Sciatic nerve (tissue), 2 donors: ENCODE measurements around the gene ATXN10. TPM values are rescaled to one million over a fixed set of nuclear protein-coding genes. Genes with fewer than 3 reads are reported as not detected.
A peak's percentile ranks its signal among the peaks of the same experiment; 100 is the strongest.
"Not testable (repeated sequence)": the region's sequence is repeated elsewhere in the genome, so short reads cannot be mapped to it uniquely, and the experiment has no call there.

Experiments used
- ATAC-seq: fragments of 200-7000 bp; cut with Tn5 transposase; one replicate; pipeline ENCODE4 v1.9.1; 2020; ENCODE audit warnings: mild to moderate bottlenecking, moderate library complexity
- DNase-seq: peaks from one replicate; pipeline ENCODE4 v3.0.0-alpha.2; 2020; ENCODE audit warnings: low spot score
- intact Hi-C: fragments of 100-400 bp; cut with DNase I; formaldehyde crosslinking; loops from one replicate; pipeline ENCODE4 v1.14.2; 2022
- total RNA-seq: library from RNA; stranded (reverse); fragmentation: NEBNext Ultra II Directional; extraction: Animal tissue kit (Norgen Biotek cat#: 25700); gene quantifications from one replicate; pipeline ENCODE4 v1.2.1, GENCODE V29; 2021
- donor health status: DM: no; HTN: no; CAD: no.
- donor health status: DM: no; HTN: no; CAD: no.

Gene ATXN10
- 130 TPM for total RNA-seq

GRCh38 chr22:45671783-45672563 is at the start of gene ATXN10:
Gene ATXN10, plus strand, starts transcription at chr22:45671834. Its CDS starts 230 bp downstream, at chr22:45672064.
- ATAC-seq, result peak; percentile 88
- intact Hi-C loops, result no loop called here
- peak; percentile 82 for DNase-seq

- DNase-seq (no peak), ATAC-seq (no peak)
- intact Hi-C loops, result no loop called here
Measured at GRCh38 chr22:45621836-45622600, 49.6 kb upstream of the ATXN10 start.

GRCh38 chr22:45623464-45624145 is 48.0 kb upstream of the ATXN10 start:
- DNase-seq, intact Hi-C loops: not testable (repeated sequence)
- ATAC-seq, result peak; percentile 15

- intact Hi-C loops, result no loop called here
- ATAC-seq, result no peak
Measured at GRCh38 chr22:45626198-45626651, 45.4 kb upstream of the ATXN10 start.

GRCh38 chr22:45627489-45628233 is 44.0 kb upstream of the ATXN10 start:
- intact Hi-C loops, result no loop called here
- ATAC-seq (no peak), DNase-seq (no peak)

More at GRCh38 chr22:45626198-45626651, 45.4 kb upstream of the ATXN10 start:
- DNase-seq, result no peak

GRCh38 chr22:45628515-45628914 is 43.1 kb upstream of the ATXN10 start:
- intact Hi-C loops, result no loop called here
- DNase-seq, result no peak
- no peak for ATAC-seq

- no peak for ATAC-seq
- intact Hi-C loops, result no loop called here
- no peak for DNase-seq
Measured at GRCh38 chr22:45629469-45630089, 42.1 kb upstream of the ATXN10 start.

GRCh38 chr22:45630436-45630835 is 41.2 kb upstream of the ATXN10 start:
- ATAC-seq (no peak), DNase-seq (no peak)
- intact Hi-C loops, result no loop called here

GRCh38 chr22:45631140-45631840 is 40.3 kb upstream of the ATXN10 start:
- no peak for DNase-seq
- no peak for ATAC-seq
- intact Hi-C loops, result no loop called here

- intact Hi-C loops, result no loop called here
- DNase-seq (no peak), ATAC-seq (no peak)
Measured at GRCh38 chr22:45631841-45632238, 39.8 kb upstream of the ATXN10 start.

- DNase-seq (peak; percentile 48), ATAC-seq (peak; percentile 30)
- intact Hi-C loops, result no loop called here
Measured at GRCh38 chr22:45632791-45633515, 38.7 kb upstream of the ATXN10 start.

GRCh38 chr22:45636683-45637082 is 35.0 kb upstream of the ATXN10 start:
- intact Hi-C loops, result no loop called here
- DNase-seq, result peak; percentile 4
- no peak for ATAC-seq

GRCh38 chr22:45638197-45638596 is 33.4 kb upstream of the ATXN10 start:
- no peak for DNase-seq
- intact Hi-C loops, result no loop called here
- no peak for ATAC-seq

GRCh38 chr22:45638834-45639746 is 32.5 kb upstream of the ATXN10 start:
- intact Hi-C loops, result no loop called here
- peak; percentile 90 for ATAC-seq
- peak; percentile 71 for DNase-seq

- intact Hi-C loops, result no loop called here
- no peak for ATAC-seq
- no peak for DNase-seq
Measured at GRCh38 chr22:45639747-45640102, 31.9 kb upstream of the ATXN10 start.

GRCh38 chr22:45640291-45640940 is 31.2 kb upstream of the ATXN10 start:
- DNase-seq (no peak), ATAC-seq (no peak)
- intact Hi-C loops, result no loop called here
